Measurements from ENCODE around the gene MIA2.
"Not testable (repeated sequence)": the region's sequence is repeated elsewhere in the genome, so short reads cannot be mapped to it uniquely, and the experiment has no call there.

MIA2 gene

GRCh38 chr14:39230416-39231035 is 3.2 kb upstream of the MIA2 start:
- no peak for DNase-seq (ENCODE audit: low spot score)

- peak; percentile 62 for DNase-seq (ENCODE audit: low spot score)
Measured at GRCh38 chr14:39231751-39232553, 1.8 kb upstream of the MIA2 start.

- peak; percentile 13 for DNase-seq (ENCODE audit: low spot score)
Measured at GRCh38 chr14:39232554-39233415, 930 bp upstream of the MIA2 start.

- DNase-seq (ENCODE audit: low spot score), result not testable (repeated sequence)
Measured at GRCh38 chr14:39234986-39235385, 1.3 kb downstream of the MIA2 start.

- DNase-seq (ENCODE audit: low spot score), result not testable (repeated sequence)
Measured at GRCh38 chr14:39235466-39235865, 1.8 kb downstream of the MIA2 start.

- DNase-seq (ENCODE audit: low spot score), result no peak
Measured at GRCh38 chr14:39240769-39241168, 7.1 kb downstream of the MIA2 start.

- DNase-seq (ENCODE audit: low spot score), result no peak
Measured at GRCh38 chr14:39241637-39242036, 7.9 kb downstream of the MIA2 start.

GRCh38 chr14:39243831-39244230 is 10.1 kb downstream of the MIA2 start:
- no peak for DNase-seq (ENCODE audit: low spot score)

GRCh38 chr14:39246618-39247017 is 12.9 kb downstream of the MIA2 start:
- no peak for DNase-seq (ENCODE audit: low spot score)

- DNase-seq (ENCODE audit: low spot score), result no peak
Measured at GRCh38 chr14:39247256-39247655, 13.5 kb downstream of the MIA2 start.

GRCh38 chr14:39251547-39251946 is 17.8 kb downstream of the MIA2 start:
- no peak for DNase-seq (ENCODE audit: low spot score)

GRCh38 chr14:39257388-39257787 is 23.7 kb downstream of the MIA2 start:
- DNase-seq (ENCODE audit: low spot score), result not testable (repeated sequence)

GRCh38 chr14:39258782-39259545 is 25.2 kb downstream of the MIA2 start:
- DNase-seq (ENCODE audit: low spot score), result no peak

- not testable (repeated sequence) for DNase-seq (ENCODE audit: low spot score)
Measured at GRCh38 chr14:39260161-39260560, 26.4 kb downstream of the MIA2 start.

- not testable (repeated sequence) for DNase-seq (ENCODE audit: low spot score)
Measured at GRCh38 chr14:39262214-39262613, 28.5 kb downstream of the MIA2 start.

GRCh38 chr14:39264057-39264456 is 30.3 kb downstream of the MIA2 start:
- DNase-seq (ENCODE audit: low spot score), result no peak

- no peak for DNase-seq (ENCODE audit: low spot score)
Measured at GRCh38 chr14:39264558-39264957, 30.8 kb downstream of the MIA2 start.

- DNase-seq (ENCODE audit: low spot score), result no peak
Measured at GRCh38 chr14:39265033-39265432, 31.3 kb downstream of the MIA2 start.

- no peak for DNase-seq (ENCODE audit: low spot score)
Measured at GRCh38 chr14:39265806-39266524, 32.2 kb downstream of the MIA2 start.

GRCh38 chr14:39266525-39266870 is 32.8 kb downstream of the MIA2 start:
- DNase-seq (ENCODE audit: low spot score), result no peak

- peak; percentile 81 for DNase-seq (ENCODE audit: low spot score)
Measured at GRCh38 chr14:39266871-39267607, 33.3 kb downstream of the MIA2 start.

Data from CD4-positive, alpha-beta T cell treated with Interleukin-2 at 100 ng/mL for 4 hours (primary cell).